PC-9 (cell line): ENCODE measurements around the gene ATG9A.

ENCODE experiments used
- EZH2 ChIP-seq: fragments of 200-600 bp; sonication (generic); IDR thresholded peaks from 2 replicates; pipeline ENCODE4 v1.8.0; 2017; ENCODE audit warnings: antibody characterized with exemption, low read depth
- TF ChIP-seq, protein P1 (sequence below): fragments of 200-600 bp; sonication (generic); conservative IDR thresholded peaks from 2 replicates; pipeline ENCODE4 v1.6.1; 2017; ENCODE audit warnings: mixed run types, antibody characterized with exemption, mild to moderate bottlenecking, moderate library complexity

DNA sequence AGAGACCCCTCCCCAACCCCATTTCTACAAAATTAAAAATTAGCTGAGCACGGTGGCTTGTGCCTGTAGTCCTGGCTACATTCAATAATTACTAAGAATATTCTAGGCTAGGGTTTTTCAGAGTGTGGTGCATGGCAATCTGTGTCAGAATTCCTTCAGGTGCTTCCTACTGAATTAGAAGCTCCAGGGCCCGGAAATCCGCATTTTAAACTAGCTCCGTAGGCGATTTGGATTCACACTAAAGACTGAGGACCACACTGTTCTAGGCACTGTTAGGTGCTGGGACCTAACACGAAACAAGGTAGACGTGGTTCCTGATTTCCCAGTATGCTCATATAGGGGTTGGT is 23.5 kb downstream of the ATG9A start:
- TF ChIP-seq, protein P1, sequence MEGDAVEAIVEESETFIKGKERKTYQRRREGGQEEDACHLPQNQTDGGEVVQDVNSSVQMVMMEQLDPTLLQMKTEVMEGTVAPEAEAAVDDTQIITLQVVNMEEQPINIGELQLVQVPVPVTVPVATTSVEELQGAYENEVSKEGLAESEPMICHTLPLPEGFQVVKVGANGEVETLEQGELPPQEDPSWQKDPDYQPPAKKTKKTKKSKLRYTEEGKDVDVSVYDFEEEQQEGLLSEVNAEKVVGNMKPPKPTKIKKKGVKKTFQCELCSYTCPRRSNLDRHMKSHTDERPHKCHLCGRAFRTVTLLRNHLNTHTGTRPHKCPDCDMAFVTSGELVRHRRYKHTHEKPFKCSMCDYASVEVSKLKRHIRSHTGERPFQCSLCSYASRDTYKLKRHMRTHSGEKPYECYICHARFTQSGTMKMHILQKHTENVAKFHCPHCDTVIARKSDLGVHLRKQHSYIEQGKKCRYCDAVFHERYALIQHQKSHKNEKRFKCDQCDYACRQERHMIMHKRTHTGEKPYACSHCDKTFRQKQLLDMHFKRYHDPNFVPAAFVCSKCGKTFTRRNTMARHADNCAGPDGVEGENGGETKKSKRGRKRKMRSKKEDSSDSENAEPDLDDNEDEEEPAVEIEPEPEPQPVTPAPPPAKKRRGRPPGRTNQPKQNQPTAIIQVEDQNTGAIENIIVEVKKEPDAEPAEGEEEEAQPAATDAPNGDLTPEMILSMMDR, result no peak
- TF ChIP-seq EZH2, result no peak
